ENCODE measurements around the gene ZNF22. TPM values are rescaled to one million over a fixed set of nuclear protein-coding genes. Genes with fewer than 3 reads are reported as not detected.

Gene ZNF22
- total and polyA plus RNA-seq, 2 experiments from 2014 or later: 25.9 to 32.2 TPM

GRCh38 chr10:44985175-44985681, 15.5 kb upstream of the ZNF22 start:
- TF ChIP-seq EZH2 (IDR thresholded peaks at IDR 0.05; ENCODE audit: borderline replicate concordance) (no peak), EZH2phosphoT487 (IDR thresholded peaks at IDR 0.05; ENCODE audit: low read depth, severe bottlenecking, unreplicated experiment) (no peak)
- TF ChIP-seq, protein P1, sequence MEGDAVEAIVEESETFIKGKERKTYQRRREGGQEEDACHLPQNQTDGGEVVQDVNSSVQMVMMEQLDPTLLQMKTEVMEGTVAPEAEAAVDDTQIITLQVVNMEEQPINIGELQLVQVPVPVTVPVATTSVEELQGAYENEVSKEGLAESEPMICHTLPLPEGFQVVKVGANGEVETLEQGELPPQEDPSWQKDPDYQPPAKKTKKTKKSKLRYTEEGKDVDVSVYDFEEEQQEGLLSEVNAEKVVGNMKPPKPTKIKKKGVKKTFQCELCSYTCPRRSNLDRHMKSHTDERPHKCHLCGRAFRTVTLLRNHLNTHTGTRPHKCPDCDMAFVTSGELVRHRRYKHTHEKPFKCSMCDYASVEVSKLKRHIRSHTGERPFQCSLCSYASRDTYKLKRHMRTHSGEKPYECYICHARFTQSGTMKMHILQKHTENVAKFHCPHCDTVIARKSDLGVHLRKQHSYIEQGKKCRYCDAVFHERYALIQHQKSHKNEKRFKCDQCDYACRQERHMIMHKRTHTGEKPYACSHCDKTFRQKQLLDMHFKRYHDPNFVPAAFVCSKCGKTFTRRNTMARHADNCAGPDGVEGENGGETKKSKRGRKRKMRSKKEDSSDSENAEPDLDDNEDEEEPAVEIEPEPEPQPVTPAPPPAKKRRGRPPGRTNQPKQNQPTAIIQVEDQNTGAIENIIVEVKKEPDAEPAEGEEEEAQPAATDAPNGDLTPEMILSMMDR (IDR thresholded peaks at IDR 0.05; ENCODE audit: poor library complexity): no peak
- DNase-seq (ENCODE audit: low spot score): no peak
- H3K36me3 ChIP-seq (replicated peaks; ENCODE audit: insufficient read depth, low read depth): no peaks in the 10 kb centered on the region
- H2AFZ ChIP-seq: no peak overlapping the region
- H3K9me2 ChIP-seq (replicated peaks; ENCODE audit: insufficient read depth): no peaks in the 10 kb centered on the region
- no peak overlapping the region for H3K4me2 ChIP-seq
- no peak overlapping the region for H3K4me3 ChIP-seq
- H3K27ac ChIP-seq: peak overlapping the region; percentile 55
- no peaks in the 10 kb centered on the region for H3K9me3 ChIP-seq (ENCODE audit: low read depth)
- no peaks in the 10 kb centered on the region for H3K27me3 ChIP-seq
- H3K79me2 ChIP-seq: no peaks in the 10 kb centered on the region
- H4K20me1 ChIP-seq (ENCODE audit: insufficient read depth, poor library complexity, severe bottlenecking): no peaks in the 10 kb centered on the region
- WGBS (ENCODE audit: low lambda C conversion rate, missing lambda C conversion rate): 70% methylated on average over 9 of the region's 9 CpGs
- H3K4me1 ChIP-seq (ENCODE audit: insufficient read depth): peaks cover 38% of the 10 kb centered on the region

- H3K4me1 ChIP-seq (ENCODE audit: insufficient read depth): peaks cover 33% of the 10 kb centered on the region
- no peak for TF ChIP-seq EZH2phosphoT487 (IDR thresholded peaks at IDR 0.05; ENCODE audit: low read depth, severe bottlenecking, unreplicated experiment)
- TF ChIP-seq EZH2 (IDR thresholded peaks at IDR 0.05; ENCODE audit: borderline replicate concordance): no peak
Observed at GRCh38 chr10:44986179-44986578, 14.5 kb upstream of the ZNF22 start.

GRCh38 chr10:44986670-44987069, 14.1 kb upstream of the ZNF22 start:
- H3K4me3 ChIP-seq: no peak overlapping the region
- H3K9me3 ChIP-seq (ENCODE audit: low read depth): no peaks in the 10 kb centered on the region
- no peak overlapping the region for H2AFZ ChIP-seq
- H3K36me3 ChIP-seq (replicated peaks; ENCODE audit: insufficient read depth, low read depth): no peaks in the 10 kb centered on the region
- H3K79me2 ChIP-seq: no peaks in the 10 kb centered on the region
- WGBS (ENCODE audit: low lambda C conversion rate, missing lambda C conversion rate): 42% methylated on average over 3 of the region's 3 CpGs
- TF ChIP-seq EZH2 (IDR thresholded peaks at IDR 0.05; ENCODE audit: borderline replicate concordance): no peak
- no peak for TF ChIP-seq EZH2phosphoT487 (IDR thresholded peaks at IDR 0.05; ENCODE audit: low read depth, severe bottlenecking, unreplicated experiment)
- H3K9me2 ChIP-seq (replicated peaks; ENCODE audit: insufficient read depth): no peaks in the 10 kb centered on the region
- H3K27me3 ChIP-seq: no peaks in the 10 kb centered on the region
- DNase-seq (ENCODE audit: low spot score): no peak
- no peak overlapping the region for H3K27ac ChIP-seq
- H4K20me1 ChIP-seq (ENCODE audit: insufficient read depth, poor library complexity, severe bottlenecking): no peaks in the 10 kb centered on the region
- no peak overlapping the region for H3K4me2 ChIP-seq
- peaks cover 28% of the 10 kb centered on the region for H3K4me1 ChIP-seq (ENCODE audit: insufficient read depth)

More at GRCh38 chr10:44986179-44986578, 14.5 kb upstream of the ZNF22 start:
- Histone ChIP-seq H2AFZ (no peak overlapping the region), H3K4me3 (no peak overlapping the region), H3K4me2 (no peak overlapping the region), H3K9me2 (replicated peaks; ENCODE audit: insufficient read depth) (no peaks in the 10 kb centered on the region), H3K9me3 (ENCODE audit: low read depth) (no peaks in the 10 kb centered on the region), H3K79me2 (no peaks in the 10 kb centered on the region), H3K27ac (no peak overlapping the region), H3K36me3 (replicated peaks; ENCODE audit: insufficient read depth, low read depth) (no peaks in the 10 kb centered on the region), H4K20me1 (ENCODE audit: insufficient read depth, poor library complexity, severe bottlenecking) (no peaks in the 10 kb centered on the region), H3K27me3 (no peaks in the 10 kb centered on the region)
- 92% methylated on average over 3 of the region's 3 CpGs for WGBS (ENCODE audit: low lambda C conversion rate, missing lambda C conversion rate)
- no peak for DNase-seq (ENCODE audit: low spot score)

DNA sequence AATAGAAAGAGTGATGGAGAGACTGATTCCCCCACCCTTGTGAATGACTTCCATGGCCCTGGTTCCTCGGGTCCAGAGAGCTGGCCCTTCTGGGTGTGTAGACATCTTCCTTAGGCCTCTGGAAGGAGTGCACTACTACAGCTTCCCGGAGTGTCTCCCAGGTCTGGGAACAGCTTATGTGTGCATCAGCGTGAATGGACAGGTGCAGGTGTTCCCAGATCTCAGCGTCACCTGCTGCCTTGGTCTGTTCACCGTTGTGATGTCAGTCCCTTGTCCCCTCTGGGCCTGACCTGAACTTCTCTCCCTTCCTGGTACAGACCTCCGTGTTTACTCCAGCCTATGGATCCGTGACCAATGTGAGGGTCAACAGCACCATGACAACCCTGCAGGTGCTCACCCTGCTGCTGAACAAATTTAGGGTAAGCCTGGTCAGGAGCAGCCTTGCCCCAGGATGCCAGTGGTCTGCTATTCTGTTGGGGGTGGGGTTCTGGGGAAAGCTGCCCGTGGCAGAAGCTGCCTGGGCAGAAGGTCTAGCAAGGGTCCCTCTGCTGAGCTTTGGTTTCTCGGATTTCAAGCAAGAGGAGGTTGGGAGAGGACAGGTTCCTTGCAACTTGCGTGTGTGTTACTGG, 11.7 kb upstream of the ZNF22 start:
- no peaks in the 10 kb centered on the region for H3K9me3 ChIP-seq (ENCODE audit: low read depth)
- H2AFZ ChIP-seq: no peak overlapping the region
- 88% methylated on average over 10 of the region's 10 CpGs for whole genome bisulfite sequencing (ENCODE audit: low lambda C conversion rate, missing lambda C conversion rate)
- no peaks in the 10 kb centered on the region for H3K79me2 ChIP-seq
- peaks cover 29% of the 10 kb centered on the region for H3K4me1 ChIP-seq (ENCODE audit: insufficient read depth)
- TF ChIP-seq EZH2phosphoT487 (IDR thresholded peaks at IDR 0.05; ENCODE audit: low read depth, severe bottlenecking, unreplicated experiment) (no peak), EZH2 (IDR thresholded peaks at IDR 0.05; ENCODE audit: borderline replicate concordance) (no peak)
- TF ChIP-seq, protein P1 (IDR thresholded peaks at IDR 0.05; ENCODE audit: poor library complexity): no peak
- H3K9me2 ChIP-seq (replicated peaks; ENCODE audit: insufficient read depth): no peaks in the 10 kb centered on the region
- no peaks in the 10 kb centered on the region for H3K36me3 ChIP-seq (replicated peaks; ENCODE audit: insufficient read depth, low read depth)
- no peak overlapping the region for H3K27ac ChIP-seq
- no peak overlapping the region for H3K4me2 ChIP-seq
- H3K27me3 ChIP-seq: no peaks in the 10 kb centered on the region
- H4K20me1 ChIP-seq (ENCODE audit: insufficient read depth, poor library complexity, severe bottlenecking): no peaks in the 10 kb centered on the region
- DNase-seq (ENCODE audit: low spot score): no peak
- H3K4me3 ChIP-seq: no peak overlapping the region

Data from hepatocyte (in vitro differentiated cells).